Stomach (tissue), 9 donors: ENCODE results near the gene TUBB1. TPM values are rescaled to one million over a fixed set of nuclear protein-coding genes. Genes with fewer than 3 reads are reported as not detected.

Experiments
- DNase-seq, 2 donors: peaks; one replicate each; pipeline versions ENCODE4 v3.0.0 to v3.0.0-alpha.2; 2013 to 2019
- H3K27ac ChIP-seq, 5 donors: fragments of 200-600 bp in 4 of 5; sonication (generic) in 4 of 5; one replicate each; pipeline ENCODE4 v1.5.1; 2013 to 2019; ENCODE audit warnings: mild to moderate bottlenecking in 1 of 5, moderate library complexity in 1 of 5
- H3K27me3 ChIP-seq, 3 donors: fragments of 200-600 bp; sonication (generic); one replicate each; pipeline ENCODE4 v1.5.1; 2017 to 2019; ENCODE audit warnings: mixed run types in 1 of 3
- H3K36me3 ChIP-seq, 4 donors: fragments of 200-600 bp; sonication (generic); 1 replicate in 3 of 4; 2 replicates in 1 of 4; pipeline ENCODE4 v1.5.1; 2016 to 2019
- H3K4me1 ChIP-seq, 4 donors: fragments of 200-600 bp; sonication (generic); one replicate each; pipeline ENCODE4 v1.5.1; 2016 to 2019
- H3K4me3 ChIP-seq, 4 donors: fragments of 200-600 bp; sonication (generic) in 3 of 4; one replicate each; pipeline ENCODE4 v1.5.1; 2016 to 2019; ENCODE audit warnings: mild to moderate bottlenecking in 1 of 4
- H3K9me3 ChIP-seq, 4 donors: fragments of 200-600 bp; sonication (generic); one replicate each; pipeline ENCODE4 v1.5.1; 2016 to 2019
- CTCF ChIP-seq, 7 experiments: fragments of 450-650 bp in 4 of 7; fragments of 200-600 bp in 3 of 7; sonication (generic) in 3 of 7; IDR thresholded peaks; one replicate each; pipeline ENCODE4 v1.5.1; 2016 to 2019; ENCODE audit warnings: antibody characterized with exemption in 7 of 7, control low read depth in 2 of 7, mild to moderate bottlenecking in 1 of 7
- EP300 ChIP-seq: sonication (generic); formaldehyde crosslinking; IDR thresholded peaks from one replicate; pipeline ENCODE4 v1.6.1; 2017; ENCODE audit warnings: antibody characterized with exemption
- POLR2A ChIP-seq, 4 donors: fragments of 450-650 bp; IDR thresholded peaks; one replicate each; pipeline ENCODE4 v1.6.1; 2016; ENCODE audit warnings: antibody characterized with exemption in 4 of 4, control low read depth in 2 of 4, mild to moderate bottlenecking in 1 of 4, moderate library complexity in 1 of 4
- POLR2AphosphoS5 ChIP-seq, 3 donors: sonication (generic); formaldehyde crosslinking; IDR thresholded peaks; one replicate each; pipeline ENCODE4 v1.6.1; 2016; ENCODE audit warnings: antibody characterized with exemption in 3 of 3
- WGBS, 5 donors: extraction: QIAGEN DNeasy Blood & Tissue Kit in 3 of 5; methylation state at CpG; one replicate each; pipeline versions ENCODE4 v1.1.5 to v1.1.7; 2013 to 2018; 5-methylcytosine and 5-hydroxymethylcytosine counted together
- intact Hi-C: fragments of 100-400 bp; cut with DNase I; formaldehyde crosslinking; loops from one replicate; pipeline ENCODE4 v1.15.1; 2023; ENCODE audit warnings: low total_unique reads
- polyA plus RNA-seq, 3 donors: library from polyadenylated mRNA; stranded (reverse); fragments of 200-250 nt; gene quantifications; one replicate each; pipeline ENCODE4 v1.2.3, GENCODE V29; 2013
- total RNA-seq, 5 donors: library from RNA; depleted of rRNA; stranded (reverse); fragments of >200 nt; gene quantifications; one replicate each; pipeline versions ENCODE4 v1.1.0 to v1.2.3, GENCODE V29; 2014 to 2016
- donor health status: healthy with polysubstance abuse.
- donor health status: Bipolar disorder and iron deficiency.
- donor health status: healthy.

TUBB1 gene
- total and polyA plus RNA-seq, 8 donors = 0.03 to 0.55 (median 0.12) TPM; not detected in 5

- intact Hi-C loops = loop anchor here (5.0 kb wide), 1 partner anchor 37 kb away; the partner anchor contains the start of gene PRELID3B
- 42 to 66% (median 61%) methylated on average over 14 to 17 of the region's 17 CpGs for WGBS, 5 donors
- Histone ChIP-seq H3K4me1 (peaks cover 28 to 60% (median 47%) of the 10 kb centered on the region in 4 donors), H3K27ac (peak overlapping the region; percentile 8 to 90 (median 84)), H3K9me3 (no peaks in the 10 kb centered on the region), H3K36me3 (peaks cover 9 to 41% (median 38%) of the 10 kb centered on the region in 4 donors), H3K4me3 (peak overlapping the region; percentile 11 to 86 (median 77)), H3K27me3 (no peaks in the 10 kb centered on the region)
- no peak for TF ChIP-seq POLR2AphosphoS5 (IDR thresholded peaks at IDR 0.05)
- no peak for TF ChIP-seq POLR2A (IDR thresholded peaks at IDR 0.05)
- TF ChIP-seq CTCF (IDR thresholded peaks at IDR 0.05) = no peak
- no peak for TF ChIP-seq EP300
- peak; percentile 48 to 68 for DNase-seq
These were observed 14.3 kb upstream of the TUBB1 start for GRCh38 chr20:59004763-59005522.

- Histone ChIP-seq H3K4me3 (peak overlapping the region; percentile 67 to 86 (median 77)), H3K9me3 (no peaks in the 10 kb centered on the region), H3K4me1 (peaks cover 28 to 65% (median 53%) of the 10 kb centered on the region in 4 donors), H3K27me3 (no peaks in the 10 kb centered on the region), H3K36me3 (peaks cover 8 to 34% (median 31%) of the 10 kb centered on the region in 4 donors), H3K27ac (peak overlapping the region; percentile 8 to 90 (median 84))
- 71 to 86% (median 77%) methylated on average over 3 of the region's 3 CpGs for WGBS, 5 donors
- intact Hi-C loops = loop anchor here (5.0 kb wide), 1 partner anchor 37 kb away; the partner anchor contains the start of gene PRELID3B
- TF ChIP-seq CTCF (IDR thresholded peaks at IDR 0.05) (no peak), POLR2AphosphoS5 (IDR thresholded peaks at IDR 0.05) (no peak), EP300 (no peak), POLR2A (IDR thresholded peaks at IDR 0.05) (no peak)
- no peak for DNase-seq
These were observed 13.6 kb upstream of the TUBB1 start for GRCh38 chr20:59005523-59006166.

- 24 to 38% (median 35%) methylated on average over 14 to 29 of the region's 29 CpGs for WGBS, 5 donors
- no peak for DNase-seq
- no peaks in the 10 kb centered on the region for H3K9me3 ChIP-seq
- peaks cover 2 to 28% (median 24%) of the 10 kb centered on the region in 4 donors for H3K36me3 ChIP-seq
- H3K27ac ChIP-seq = peak overlapping the region; percentile 72 to 90 (median 84)
- H3K27me3 ChIP-seq = no peaks in the 10 kb centered on the region
- H3K4me1 ChIP-seq = peaks cover 28 to 70% (median 57%) of the 10 kb centered on the region in 4 donors
- H3K4me3 ChIP-seq = peak overlapping the region; percentile 67 to 86 (median 77)
- no peak for TF ChIP-seq CTCF (IDR thresholded peaks at IDR 0.05)
- TF ChIP-seq EP300 = no peak
- TF ChIP-seq POLR2AphosphoS5 (IDR thresholded peaks at IDR 0.05) = no peak
- TF ChIP-seq POLR2A (IDR thresholded peaks at IDR 0.05) = no peak
- intact Hi-C loops = loop anchor here (5.0 kb wide), 1 partner anchor 36 kb away; the partner anchor contains the start of gene PRELID3B
These were observed 12.9 kb upstream of the TUBB1 start for GRCh38 chr20:59006167-59006863.
